OCI-M1 (cell line): ENCODE data around the gene PIK3R3.

Experiments
- DNase-seq: peaks from one replicate; lab custom pipeline; 2025; lab: John Stamatoyannopoulos, UW

PIK3R3 gene

GRCh38 chr1:46026531-46026930 is 105.9 kb downstream of the PIK3R3 start:
- DNase-seq = no peak

- DNase-seq = no peak
These were observed 111.1 kb downstream of the PIK3R3 start for GRCh38 chr1:46021046-46021996.

- DNase-seq = no peak
These were observed 112.4 kb downstream of the PIK3R3 start for GRCh38 chr1:46020010-46020409.

- DNase-seq = no peak
These were observed 113.1 kb downstream of the PIK3R3 start for GRCh38 chr1:46019348-46019747.

- DNase-seq = peak; percentile 7
These were observed 114.4 kb downstream of the PIK3R3 start for GRCh38 chr1:46017876-46018503.

- DNase-seq = no peak
These were observed 118.8 kb downstream of the PIK3R3 start for GRCh38 chr1:46013581-46013980.

GRCh38 chr1:46012236-46012635 is 120.2 kb downstream of the PIK3R3 start:
- no peak for DNase-seq

- no peak for DNase-seq
These were observed 121.2 kb downstream of the PIK3R3 start for GRCh38 chr1:46011121-46011695.

- no peak for DNase-seq
These were observed 121.8 kb downstream of the PIK3R3 start for GRCh38 chr1:46010611-46011010.

GRCh38 chr1:46008585-46008984 is 123.8 kb downstream of the PIK3R3 start:
- no peak for DNase-seq

GRCh38 chr1:46005594-46005993 is 126.8 kb downstream of the PIK3R3 start:
- no peak for DNase-seq

- no peak for DNase-seq
These were observed 127.9 kb downstream of the PIK3R3 start for GRCh38 chr1:46004492-46004891.

- DNase-seq = no peak
These were observed 129.1 kb downstream of the PIK3R3 start for GRCh38 chr1:46003315-46003714.

GRCh38 chr1:46002551-46003150 is 129.8 kb downstream of the PIK3R3 start:
- DNase-seq = no peak

- peak; percentile 16 for DNase-seq
These were observed 131.2 kb downstream of the PIK3R3 start for GRCh38 chr1:46001081-46001785.

- no peak for DNase-seq
These were observed 132.9 kb downstream of the PIK3R3 start for GRCh38 chr1:45999507-45999906.

- DNase-seq = no peak
These were observed 134.3 kb downstream of the PIK3R3 start for GRCh38 chr1:45998020-45998617.

- no peak for DNase-seq
These were observed 137.1 kb downstream of the PIK3R3 start for GRCh38 chr1:45995298-45995697.

GRCh38 chr1:45994423-45994822 is 138.0 kb downstream of the PIK3R3 start:
- no peak for DNase-seq
